SK-N-SH treated with all-trans-retinoic acid at 6 μM for 48 hours (cell line): ENCODE data around the gene SYN1.

Experiments
- ATAC-seq: fragments of 200-7000 bp; cut with Tn5 transposase; 3 replicates; pipeline ENCODE4 v1.9.1; 2020; ENCODE audit warnings: mild to moderate bottlenecking, moderate library complexity
- ARNTL ChIP-seq: fragments of 450-650 bp; formaldehyde crosslinking; IDR thresholded peaks from 2 replicates; pipeline ENCODE4 v1.5.0; 2020; ENCODE audit warnings: low read depth, mild to moderate bottlenecking, moderate library complexity, borderline replicate concordance
- BACH2 ChIP-seq: fragments of 250-450 bp; sonication (Bioruptor Pico); IDR thresholded peaks from 2 replicates; pipeline ENCODE4 v1.9.0; 2021; ENCODE audit warnings: mild to moderate bottlenecking, borderline replicate concordance
- CSDC2 ChIP-seq: fragments of 250-450 bp; sonication (Bioruptor Pico); IDR thresholded peaks from 2 replicates; pipeline ENCODE4 v1.5.0; 2020; ENCODE audit warnings: mild to moderate bottlenecking, moderate library complexity
- GLIS3 ChIP-seq: fragments of 250-450 bp; sonication (Bioruptor Pico); IDR thresholded peaks from 2 replicates; pipeline ENCODE4 v1.5.0; 2020; ENCODE audit warnings: mild to moderate bottlenecking, moderate library complexity
- ISL1 ChIP-seq: fragments of 250-450 bp; sonication (Bioruptor Pico); IDR thresholded peaks from 2 replicates; pipeline ENCODE4 v2.1.2; 2022; ENCODE audit warnings: mild to moderate bottlenecking, moderate library complexity
- OSR1 ChIP-seq: fragments of 250-450 bp; sonication (Bioruptor Pico); IDR thresholded peaks from 2 replicates; pipeline ENCODE4 v1.8.0; 2022; ENCODE audit warnings: moderate library complexity, mild to moderate bottlenecking, inconsistent platforms
- PPARA ChIP-seq: fragments of 250-450 bp; sonication (Bioruptor Pico); IDR thresholded peaks from 2 replicates; pipeline ENCODE4 v1.5.0; 2020; ENCODE audit warnings: mild to moderate bottlenecking, borderline replicate concordance
- RARB ChIP-seq: fragments of 250-450 bp; sonication (Bioruptor Pico); IDR thresholded peaks from 2 replicates; pipeline ENCODE4 v1.8.0; 2021; ENCODE audit warnings: mild to moderate bottlenecking, moderate library complexity
- SNAI2 ChIP-seq: fragments of 250-450 bp; sonication (Bioruptor Pico); IDR thresholded peaks from 2 replicates; pipeline ENCODE4 v1.5.0; 2020; ENCODE audit warnings: mild to moderate bottlenecking, moderate library complexity
- TOX ChIP-seq: fragments of 250-450 bp; sonication (Bioruptor Pico); IDR thresholded peaks from 2 replicates; pipeline ENCODE4 v1.8.0; 2021; ENCODE audit warnings: mild to moderate bottlenecking, moderate library complexity, borderline replicate concordance
- ZFP3 ChIP-seq: fragments of 250-450 bp; sonication (Bioruptor Pico); IDR thresholded peaks from 2 replicates; pipeline ENCODE4 v1.5.0; 2020; ENCODE audit warnings: mild to moderate bottlenecking, moderate library complexity
- ZNF565 ChIP-seq: fragments of 450-650 bp; formaldehyde crosslinking; conservative IDR thresholded peaks from 2 replicates; pipeline ENCODE4 v1.5.0; 2020; ENCODE audit warnings: low read depth, mild to moderate bottlenecking, moderate library complexity
- ZNF8 ChIP-seq: fragments of 450-650 bp; formaldehyde crosslinking; IDR thresholded peaks from 2 replicates; pipeline ENCODE4 v1.5.0; 2020; ENCODE audit warnings: mild to moderate bottlenecking, moderate library complexity
- TF ChIP-seq, protein P1 (sequence below): fragments of 250-450 bp; sonication (Bioruptor Pico); IDR thresholded peaks from 2 replicates; pipeline ENCODE4 v1.8.0; 2020; ENCODE audit warnings: mild to moderate bottlenecking, moderate library complexity, borderline replicate concordance
- TF ChIP-seq, protein P2 (sequence below): fragments of 250-450 bp; sonication (Bioruptor Pico); IDR thresholded peaks from 2 replicates; pipeline ENCODE4 v1.8.0; 2021; ENCODE audit warnings: low read depth, mild to moderate bottlenecking, moderate library complexity, borderline replicate concordance
- TF ChIP-seq, protein P3 (sequence below): fragments of 250-450 bp; sonication (Bioruptor Pico); IDR thresholded peaks from 2 replicates; pipeline ENCODE4 v1.5.0; 2020; ENCODE audit warnings: mild to moderate bottlenecking, moderate library complexity
- TF ChIP-seq, protein P4 (sequence below): fragments of 250-450 bp; sonication (Bioruptor Pico); IDR thresholded peaks from 2 replicates; pipeline ENCODE4 v1.5.1; 2021; ENCODE audit warnings: mild to moderate bottlenecking, moderate library complexity

SYN1 gene

DNA sequence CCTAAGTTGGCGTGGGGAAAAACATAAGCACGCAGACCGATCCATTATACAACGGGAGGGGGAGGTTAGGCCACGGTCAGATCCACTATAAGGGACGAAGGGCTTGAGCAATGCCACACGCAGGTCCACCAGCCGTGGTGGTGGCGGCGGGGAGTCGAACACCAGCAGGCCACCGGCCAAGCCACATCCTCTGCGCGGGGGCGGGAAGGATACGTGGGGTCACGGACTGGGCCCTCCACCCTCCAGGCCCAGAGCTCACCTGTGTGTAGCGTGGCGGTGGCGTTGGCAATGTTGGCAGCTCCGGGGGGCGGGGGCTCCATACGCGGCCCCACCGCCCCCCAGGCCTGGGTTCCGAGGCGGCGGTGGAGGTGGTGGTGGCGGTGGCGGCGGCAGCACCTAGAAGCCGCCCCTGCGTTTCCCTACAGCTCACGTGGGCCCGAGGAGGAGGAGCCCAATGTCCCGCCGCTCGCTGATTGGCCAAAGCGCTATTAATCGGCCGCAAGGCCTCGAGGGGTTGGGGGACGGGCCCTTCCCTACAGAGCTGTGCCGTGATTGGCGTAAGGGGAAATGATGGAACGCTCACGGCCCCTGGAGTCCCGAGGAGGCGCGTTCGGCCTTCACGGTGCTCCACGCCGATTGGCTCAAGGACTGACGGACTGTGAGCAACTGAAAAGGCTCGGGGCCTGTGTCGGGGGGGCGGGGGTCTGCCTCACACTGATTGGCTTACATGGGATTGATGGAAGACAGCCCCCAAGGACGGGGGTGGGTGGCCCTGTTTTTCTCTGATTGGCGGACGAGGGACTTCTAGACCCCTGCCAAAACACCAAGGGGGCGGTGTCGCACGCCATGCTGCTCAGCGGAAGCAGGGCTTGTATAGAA lies 30.7 kb upstream of the SYN1 start, which contains the start of gene ELK1 (continued):
- TF ChIP-seq, protein P1, sequence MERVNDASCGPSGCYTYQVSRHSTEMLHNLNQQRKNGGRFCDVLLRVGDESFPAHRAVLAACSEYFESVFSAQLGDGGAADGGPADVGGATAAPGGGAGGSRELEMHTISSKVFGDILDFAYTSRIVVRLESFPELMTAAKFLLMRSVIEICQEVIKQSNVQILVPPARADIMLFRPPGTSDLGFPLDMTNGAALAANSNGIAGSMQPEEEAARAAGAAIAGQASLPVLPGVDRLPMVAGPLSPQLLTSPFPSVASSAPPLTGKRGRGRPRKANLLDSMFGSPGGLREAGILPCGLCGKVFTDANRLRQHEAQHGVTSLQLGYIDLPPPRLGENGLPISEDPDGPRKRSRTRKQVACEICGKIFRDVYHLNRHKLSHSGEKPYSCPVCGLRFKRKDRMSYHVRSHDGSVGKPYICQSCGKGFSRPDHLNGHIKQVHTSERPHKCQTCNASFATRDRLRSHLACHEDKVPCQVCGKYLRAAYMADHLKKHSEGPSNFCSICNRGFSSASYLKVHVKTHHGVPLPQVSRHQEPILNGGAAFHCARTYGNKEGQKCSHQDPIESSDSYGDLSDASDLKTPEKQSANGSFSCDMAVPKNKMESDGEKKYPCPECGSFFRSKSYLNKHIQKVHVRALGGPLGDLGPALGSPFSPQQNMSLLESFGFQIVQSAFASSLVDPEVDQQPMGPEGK (CRISPR knock-in tag): no peak
- TF ChIP-seq PPARA (CRISPR knock-in tag): no peak
- TF ChIP-seq, all 23 proteins: peak for 0

DNA sequence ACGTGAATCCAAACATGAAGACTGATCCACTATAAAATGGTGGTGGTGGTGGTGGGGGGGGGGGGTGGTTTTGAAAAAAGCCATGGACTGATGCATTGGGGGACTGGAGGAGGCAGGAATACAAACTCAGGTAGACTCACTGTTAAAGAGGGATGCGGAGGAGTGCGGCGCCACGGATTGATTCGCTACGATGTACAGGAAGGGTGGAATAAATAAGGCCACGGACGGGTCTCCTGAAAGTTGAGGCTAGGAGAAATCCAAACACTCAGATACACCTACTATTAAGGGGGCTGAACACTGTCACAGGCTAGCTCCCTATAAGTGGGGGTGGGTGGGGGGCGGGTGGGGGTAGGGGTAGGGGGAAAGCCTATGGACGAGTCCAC lies 30.1 kb upstream of the SYN1 start:
- no peak for ATAC-seq
- TF ChIP-seq ZNF8 (CRISPR knock-in tag): no peak
- no peak for TF ChIP-seq SNAI2 (CRISPR knock-in tag)
- TF ChIP-seq PPARA (CRISPR knock-in tag): no peak
- TF ChIP-seq, protein P2, sequence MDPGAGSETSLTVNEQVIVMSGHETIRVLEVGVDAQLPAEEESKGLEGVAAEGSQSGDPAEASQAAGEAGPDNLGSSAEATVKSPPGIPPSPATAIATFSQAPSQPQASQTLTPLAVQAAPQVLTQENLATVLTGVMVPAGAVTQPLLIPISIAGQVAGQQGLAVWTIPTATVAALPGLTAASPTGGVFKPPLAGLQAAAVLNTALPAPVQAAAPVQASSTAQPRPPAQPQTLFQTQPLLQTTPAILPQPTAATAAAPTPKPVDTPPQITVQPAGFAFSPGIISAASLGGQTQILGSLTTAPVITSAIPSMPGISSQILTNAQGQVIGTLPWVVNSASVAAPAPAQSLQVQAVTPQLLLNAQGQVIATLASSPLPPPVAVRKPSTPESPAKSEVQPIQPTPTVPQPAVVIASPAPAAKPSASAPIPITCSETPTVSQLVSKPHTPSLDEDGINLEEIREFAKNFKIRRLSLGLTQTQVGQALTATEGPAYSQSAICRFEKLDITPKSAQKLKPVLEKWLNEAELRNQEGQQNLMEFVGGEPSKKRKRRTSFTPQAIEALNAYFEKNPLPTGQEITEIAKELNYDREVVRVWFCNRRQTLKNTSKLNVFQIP (CRISPR knock-in tag): no peak
- no peak for TF ChIP-seq BACH2 (CRISPR knock-in tag)
- no peak for TF ChIP-seq GLIS3
- TF ChIP-seq ISL1 (CRISPR knock-in tag): no peak

DNA sequence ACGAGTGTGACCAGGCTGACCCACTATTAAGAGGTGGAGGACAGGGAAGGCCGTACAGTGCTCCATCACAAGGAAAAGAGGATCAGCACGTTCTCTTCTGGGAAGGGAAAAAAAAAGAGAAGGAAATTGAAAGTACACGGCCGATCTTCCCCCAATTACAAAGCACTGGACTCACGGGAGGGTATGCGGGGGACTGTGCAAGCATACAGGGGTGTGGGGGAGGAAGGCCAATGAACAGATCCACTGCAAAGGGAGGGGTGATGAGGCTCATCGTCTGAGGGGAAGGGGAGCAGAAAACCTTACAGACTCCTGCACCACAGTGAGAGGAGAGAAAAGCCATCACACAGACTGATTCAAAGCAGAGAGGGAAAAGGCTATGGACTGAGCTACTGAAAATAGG lies 29.6 kb upstream of the SYN1 start:
- no peak for ATAC-seq
- no peak for TF ChIP-seq ISL1 (CRISPR knock-in tag)
- no peak for TF ChIP-seq BACH2 (CRISPR knock-in tag)
- TF ChIP-seq ZFP3 (CRISPR knock-in tag): no peak
- TF ChIP-seq ARNTL (CRISPR knock-in tag): no peak
- no peak for TF ChIP-seq RARB (CRISPR knock-in tag)
- TF ChIP-seq, protein P3, sequence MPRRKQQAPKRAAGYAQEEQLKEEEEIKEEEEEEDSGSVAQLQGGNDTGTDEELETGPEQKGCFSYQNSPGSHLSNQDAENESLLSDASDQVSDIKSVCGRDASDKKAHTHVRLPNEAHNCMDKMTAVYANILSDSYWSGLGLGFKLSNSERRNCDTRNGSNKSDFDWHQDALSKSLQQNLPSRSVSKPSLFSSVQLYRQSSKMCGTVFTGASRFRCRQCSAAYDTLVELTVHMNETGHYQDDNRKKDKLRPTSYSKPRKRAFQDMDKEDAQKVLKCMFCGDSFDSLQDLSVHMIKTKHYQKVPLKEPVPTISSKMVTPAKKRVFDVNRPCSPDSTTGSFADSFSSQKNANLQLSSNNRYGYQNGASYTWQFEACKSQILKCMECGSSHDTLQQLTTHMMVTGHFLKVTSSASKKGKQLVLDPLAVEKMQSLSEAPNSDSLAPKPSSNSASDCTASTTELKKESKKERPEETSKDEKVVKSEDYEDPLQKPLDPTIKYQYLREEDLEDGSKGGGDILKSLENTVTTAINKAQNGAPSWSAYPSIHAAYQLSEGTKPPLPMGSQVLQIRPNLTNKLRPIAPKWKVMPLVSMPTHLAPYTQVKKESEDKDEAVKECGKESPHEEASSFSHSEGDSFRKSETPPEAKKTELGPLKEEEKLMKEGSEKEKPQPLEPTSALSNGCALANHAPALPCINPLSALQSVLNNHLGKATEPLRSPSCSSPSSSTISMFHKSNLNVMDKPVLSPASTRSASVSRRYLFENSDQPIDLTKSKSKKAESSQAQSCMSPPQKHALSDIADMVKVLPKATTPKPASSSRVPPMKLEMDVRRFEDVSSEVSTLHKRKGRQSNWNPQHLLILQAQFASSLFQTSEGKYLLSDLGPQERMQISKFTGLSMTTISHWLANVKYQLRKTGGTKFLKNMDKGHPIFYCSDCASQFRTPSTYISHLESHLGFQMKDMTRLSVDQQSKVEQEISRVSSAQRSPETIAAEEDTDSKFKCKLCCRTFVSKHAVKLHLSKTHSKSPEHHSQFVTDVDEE (CRISPR knock-in tag): no peak
- TF ChIP-seq PPARA (CRISPR knock-in tag): no peak
- no peak for TF ChIP-seq GLIS3
- no peak for TF ChIP-seq TOX (CRISPR knock-in tag)
- TF ChIP-seq, protein P2 (CRISPR knock-in tag): no peak
- no peak for TF ChIP-seq OSR1 (CRISPR knock-in tag)
- no peak for TF ChIP-seq ZNF8 (CRISPR knock-in tag)
- TF ChIP-seq CSDC2 (CRISPR knock-in tag): no peak
- TF ChIP-seq, protein P4, sequence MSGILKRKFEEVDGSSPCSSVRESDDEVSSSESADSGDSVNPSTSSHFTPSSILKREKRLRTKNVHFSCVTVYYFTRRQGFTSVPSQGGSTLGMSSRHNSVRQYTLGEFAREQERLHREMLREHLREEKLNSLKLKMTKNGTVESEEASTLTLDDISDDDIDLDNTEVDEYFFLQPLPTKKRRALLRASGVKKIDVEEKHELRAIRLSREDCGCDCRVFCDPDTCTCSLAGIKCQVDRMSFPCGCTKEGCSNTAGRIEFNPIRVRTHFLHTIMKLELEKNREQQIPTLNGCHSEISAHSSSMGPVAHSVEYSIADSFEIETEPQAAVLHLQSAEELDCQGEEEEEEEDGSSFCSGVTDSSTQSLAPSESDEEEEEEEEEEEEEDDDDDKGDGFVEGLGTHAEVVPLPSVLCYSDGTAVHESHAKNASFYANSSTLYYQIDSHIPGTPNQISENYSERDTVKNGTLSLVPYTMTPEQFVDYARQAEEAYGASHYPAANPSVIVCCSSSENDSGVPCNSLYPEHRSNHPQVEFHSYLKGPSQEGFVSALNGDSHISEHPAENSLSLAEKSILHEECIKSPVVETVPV: no peak

DNA sequence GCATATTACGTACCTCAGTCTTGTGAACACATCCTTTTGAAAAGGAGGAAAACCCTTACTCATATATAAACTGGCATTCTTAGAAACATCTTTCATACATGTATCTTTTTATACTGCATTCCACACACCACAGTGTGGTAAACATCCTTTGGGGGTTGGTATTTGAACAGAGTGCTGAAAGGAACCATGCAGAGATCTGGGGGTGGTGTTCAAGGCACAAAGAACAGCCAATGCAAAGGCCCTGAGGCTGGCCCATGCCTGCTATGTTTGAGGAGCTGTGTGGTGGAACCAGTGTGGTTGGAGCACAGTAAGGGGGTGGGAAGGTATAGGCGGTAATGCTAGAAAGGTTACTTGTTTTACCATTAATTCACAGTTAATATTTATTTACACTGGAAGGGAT lies 28.7 kb upstream of the SYN1 start:
- no peak for ATAC-seq
- no peak for TF ChIP-seq ISL1 (CRISPR knock-in tag)
- TF ChIP-seq, protein P3 (CRISPR knock-in tag): no peak
- TF ChIP-seq ZFP3 (CRISPR knock-in tag): no peak
- TF ChIP-seq, protein P2 (CRISPR knock-in tag): no peak
- no peak for TF ChIP-seq PPARA (CRISPR knock-in tag)
- no peak for TF ChIP-seq SNAI2 (CRISPR knock-in tag)
- TF ChIP-seq ZNF565 (CRISPR knock-in tag): no peak
